Mesendoderm (in vitro differentiated cells): ENCODE measurements around the gene TYW1.
"Not testable (repeated sequence)": the region's sequence is repeated elsewhere in the genome, so short reads cannot be mapped to it uniquely, and the experiment has no call there.

Experiments
- DNase-seq: peaks from one replicate; pipeline ENCODE4 v3.0.0; 2013
- H2AK5ac ChIP-seq: 2 replicates; pipeline ENCODE4 v1.6.1; 2013; ENCODE audit warnings: low read length, inconsistent platforms
- H2BK120ac ChIP-seq: 2 replicates; pipeline ENCODE4 v1.6.1; 2013; ENCODE audit warnings: low read depth, mild to moderate bottlenecking, low read length, moderate library complexity, mixed read lengths
- H2BK15ac ChIP-seq: replicated peaks from 2 replicates; pipeline ENCODE4 v1.6.1; 2013; ENCODE audit warnings: low read depth, mild to moderate bottlenecking, moderate library complexity
- H2BK5ac ChIP-seq: 2 replicates; pipeline ENCODE4 v1.6.1; 2013; ENCODE audit warnings: low read length, inconsistent platforms
- H3K18ac ChIP-seq: 2 replicates; pipeline ENCODE4 v1.6.1; 2013; ENCODE audit warnings: mild to moderate bottlenecking, low read length, mixed read lengths
- H3K23ac ChIP-seq: one replicate; pipeline ENCODE4 v1.6.1; 2013; ENCODE audit warnings: low read length
- H3K27ac ChIP-seq: 2 replicates; pipeline ENCODE4 v1.5.1; 2013; ENCODE audit warnings: low read depth, mild to moderate bottlenecking, inconsistent platforms, low read length, moderate library complexity
- H3K27me3 ChIP-seq: 2 replicates; pipeline ENCODE4 v1.6.1; 2013; ENCODE audit warnings: low read length, control low read depth, mild to moderate bottlenecking, inconsistent platforms; ENCODE audit not compliant: insufficient read depth, poor library complexity
- H3K36me3 ChIP-seq: 2 replicates; pipeline ENCODE4 v1.6.1; 2013; ENCODE audit warnings: low read length, inconsistent platforms; ENCODE audit not compliant: control insufficient read depth, insufficient read depth
- H3K4ac ChIP-seq: one replicate; pipeline ENCODE4 v1.6.1; 2013; ENCODE audit warnings: low read depth, mild to moderate bottlenecking, low read length, moderate library complexity
- H3K4me1 ChIP-seq: 2 replicates; pipeline ENCODE4 v1.6.1; 2013; ENCODE audit warnings: low read depth, low read length, inconsistent platforms; ENCODE audit not compliant: control insufficient read depth
- H3K4me2 ChIP-seq: 2 replicates; pipeline ENCODE4 v1.6.1; 2013; ENCODE audit warnings: low read length
- H3K4me3 ChIP-seq: 2 replicates; pipeline ENCODE4 v1.5.1; 2013; ENCODE audit warnings: mild to moderate bottlenecking, low read length
- H3K56ac ChIP-seq: one replicate; pipeline ENCODE4 v1.6.1; 2013; ENCODE audit warnings: low read length
- H3K79me1 ChIP-seq: 2 replicates; pipeline ENCODE4 v1.6.1; 2013; ENCODE audit warnings: low read length, inconsistent platforms
- H3K79me2 ChIP-seq: 2 replicates; pipeline ENCODE4 v1.6.1; 2013; ENCODE audit warnings: mild to moderate bottlenecking, low read length; ENCODE audit not compliant: control insufficient read depth, insufficient read depth
- H3K9ac ChIP-seq: 2 replicates; pipeline ENCODE4 v1.6.1; 2013; ENCODE audit warnings: low read length, inconsistent platforms
- H4K5ac ChIP-seq: one replicate; pipeline ENCODE4 v1.6.1; 2013; ENCODE audit warnings: low read length
- H4K8ac ChIP-seq: one replicate; pipeline ENCODE4 v1.6.1; 2013; ENCODE audit warnings: low read depth, mild to moderate bottlenecking, control low read depth, low read length, moderate library complexity
- WGBS: extraction: QIAGEN DNeasy Blood & Tissue Kit; methylation state at CpG from one replicate; pipeline ENCODE4 v1.1.7; 2013; ENCODE audit warnings: low lambda C conversion rate, missing lambda C conversion rate; ENCODE audit not compliant: insufficient coverage; ENCODE audit errors: extremely low coverage; 5-methylcytosine and 5-hydroxymethylcytosine counted together

TYW1 gene

DNA sequence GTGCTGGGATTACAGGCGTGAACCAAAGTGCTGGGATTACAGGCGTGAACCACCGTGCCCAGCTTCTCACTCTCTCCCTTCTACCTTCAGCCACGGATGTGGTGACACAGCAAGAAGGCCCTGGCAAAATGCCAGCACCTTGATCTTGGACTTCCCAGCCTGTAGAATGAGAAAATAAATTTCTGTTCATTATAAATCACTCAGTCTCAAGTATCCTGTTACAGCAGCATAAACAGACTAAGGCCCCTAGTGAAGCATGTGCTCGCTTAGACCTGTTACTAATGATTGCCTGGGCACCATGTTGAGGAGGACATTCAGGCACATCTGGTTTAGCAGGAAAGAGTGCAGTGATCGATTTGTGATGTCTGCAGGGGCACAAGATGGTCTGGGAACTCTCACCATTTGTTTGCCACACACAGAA, 263.5 kb downstream of the TYW1 start:
- H2BK120ac ChIP-seq, H3K27ac ChIP-seq, H3K56ac ChIP-seq, DNase-seq, H3K79me1 ChIP-seq, H2BK5ac ChIP-seq, H3K23ac ChIP-seq, H4K8ac ChIP-seq, H3K9ac ChIP-seq, H3K4me2 ChIP-seq, H3K18ac ChIP-seq, H2BK15ac ChIP-seq, H3K79me2 ChIP-seq, H2AK5ac ChIP-seq, H3K36me3 ChIP-seq, H3K4ac ChIP-seq, H3K4me3 ChIP-seq, H3K4me1 ChIP-seq, H4K5ac ChIP-seq, H3K27me3 ChIP-seq: not testable (repeated sequence)
- WGBS = no CpG with 5 or more reads among the region's 6 CpGs

DNA sequence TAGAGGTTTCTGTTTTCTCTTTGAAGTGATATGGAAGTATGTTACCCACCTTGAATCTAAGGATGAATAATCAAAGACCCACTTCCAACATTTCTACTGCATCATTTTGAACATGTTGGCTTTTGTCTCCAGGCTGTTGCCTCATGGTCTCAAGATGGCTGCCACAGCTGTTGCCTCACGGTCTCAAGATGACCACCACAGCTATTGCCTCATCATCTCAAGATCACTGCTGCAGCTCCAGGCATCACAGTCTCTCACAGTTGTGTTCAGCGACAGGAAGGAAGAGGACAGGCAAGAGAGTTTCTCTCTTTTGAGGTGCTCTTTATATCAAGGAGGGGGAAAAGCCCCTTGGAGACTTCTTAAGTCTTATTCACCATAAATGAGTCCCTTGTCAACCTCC, 267.4 kb downstream of the TYW1 start:
- H3K18ac ChIP-seq, H4K8ac ChIP-seq, H3K4me3 ChIP-seq, H3K79me2 ChIP-seq, H3K4me1 ChIP-seq, H3K27ac ChIP-seq, H4K5ac ChIP-seq, H3K4ac ChIP-seq, DNase-seq, H3K79me1 ChIP-seq, H3K23ac ChIP-seq, H3K36me3 ChIP-seq, H3K4me2 ChIP-seq, H3K27me3 ChIP-seq, H2AK5ac ChIP-seq, H3K56ac ChIP-seq, H2BK5ac ChIP-seq, H2BK120ac ChIP-seq, H3K9ac ChIP-seq, H2BK15ac ChIP-seq: not testable (repeated sequence)
- no CpG with 5 or more reads among the region's 2 CpGs for WGBS

DNA sequence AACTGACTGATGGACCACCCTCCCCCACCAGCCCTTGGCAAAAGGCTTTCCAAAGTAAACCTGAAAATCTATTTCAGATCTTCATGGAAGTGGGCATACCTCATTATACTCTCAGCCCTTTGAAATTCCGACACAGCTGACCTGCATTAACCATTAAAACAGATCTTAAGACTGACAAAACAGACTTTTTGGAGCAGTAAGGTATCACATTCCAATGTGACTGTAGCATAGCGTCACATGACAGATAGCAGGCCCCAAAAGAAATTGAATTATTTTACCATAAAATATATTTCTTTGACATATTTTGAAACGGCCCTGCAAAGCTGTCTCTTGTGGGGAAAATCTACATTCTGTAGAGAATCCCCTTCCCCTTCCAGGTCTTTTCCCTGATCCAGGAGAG, 269.4 kb downstream of the TYW1 start:
- H3K27me3 ChIP-seq, DNase-seq, H2AK5ac ChIP-seq, H3K36me3 ChIP-seq, H2BK5ac ChIP-seq, H2BK120ac ChIP-seq, H3K79me1 ChIP-seq, H3K4me1 ChIP-seq, H3K4ac ChIP-seq, H4K8ac ChIP-seq, H3K23ac ChIP-seq, H3K27ac ChIP-seq, H3K4me3 ChIP-seq, H3K4me2 ChIP-seq, H3K79me2 ChIP-seq, H3K56ac ChIP-seq, H3K18ac ChIP-seq, H4K5ac ChIP-seq, H3K9ac ChIP-seq, H2BK15ac ChIP-seq: not testable (repeated sequence)
- no CpG with 5 or more reads among the region's 3 CpGs for WGBS

- no peak overlapping the region for H3K23ac ChIP-seq
- no peak overlapping the region for H3K18ac ChIP-seq
- no peaks in the 10 kb centered on the region for H3K79me1 ChIP-seq
- no peaks in the 10 kb centered on the region for H3K4me1 ChIP-seq
- H3K36me3 ChIP-seq = no peaks in the 10 kb centered on the region
- no peak overlapping the region for H2BK15ac ChIP-seq
- H2AK5ac ChIP-seq = no peak overlapping the region
- no peak overlapping the region for H3K4ac ChIP-seq
- H3K56ac ChIP-seq = no peak overlapping the region
- H3K9ac ChIP-seq = no peak overlapping the region
- H3K27ac ChIP-seq = no peak overlapping the region
- no peak overlapping the region for H3K4me3 ChIP-seq
- H3K27me3 ChIP-seq = no peaks in the 10 kb centered on the region
- no peak overlapping the region for H3K4me2 ChIP-seq
- no CpG with 5 or more reads among the region's 7 CpGs for WGBS
- H4K8ac ChIP-seq = no peak overlapping the region
- H2BK5ac ChIP-seq = no peak overlapping the region
- H2BK120ac ChIP-seq = no peak overlapping the region
- peak; percentile 93 for DNase-seq
- H3K79me2 ChIP-seq = no peaks in the 10 kb centered on the region
- H4K5ac ChIP-seq = no peak overlapping the region
Observed at GRCh38 chr7:67267914-67268313, 271.3 kb downstream of the TYW1 start.

GRCh38 chr7:67269916-67270315, 273.3 kb downstream of the TYW1 start:
- not testable (repeated sequence) for H3K4me2 ChIP-seq, H3K27me3 ChIP-seq, H3K18ac ChIP-seq, DNase-seq, H3K36me3 ChIP-seq, H2AK5ac ChIP-seq, H2BK15ac ChIP-seq, H4K5ac ChIP-seq, H3K4me3 ChIP-seq, H3K9ac ChIP-seq, H3K79me2 ChIP-seq, H3K23ac ChIP-seq, H3K4ac ChIP-seq, H2BK120ac ChIP-seq, H4K8ac ChIP-seq, H3K27ac ChIP-seq, H3K4me1 ChIP-seq, H2BK5ac ChIP-seq, H3K56ac ChIP-seq, H3K79me1 ChIP-seq
- WGBS = no CpG with 5 or more reads among the region's 2 CpGs
